G401 (cell line): ENCODE results near the gene GPRC5D. TPM values are rescaled to one million over a fixed set of nuclear protein-coding genes. Genes with fewer than 3 reads are reported as not detected.
A peak's percentile ranks its signal among the peaks of the same experiment; 100 is the strongest.

Source experiments
- DNase-seq: peaks from one replicate; pipeline ENCODE4 v3.0.0-alpha.2; 2015; ENCODE audit warnings: low spot score
- in situ Hi-C: cut with HindIII; loops from 2 replicates; pipeline ENCODE4 v1.10.0; 2016; ENCODE audit warnings: low sequenced_read_pairs, mixed read lengths
- total RNA-seq: library from RNA; depleted of rRNA; stranded (reverse); fragments of >200 nt; shearing (Covaris generic); gene quantifications from 2 replicates; pipeline ENCODE4 v1.2.3, GENCODE V29; 2014; rRNA removed

GPRC5D gene
- not detected in 2 replicates for total RNA-seq

GRCh38 chr12:12952036-12952435, at the start of gene GPRC5D:
GPRC5D (minus strand) TSS chr12:12952170; CDS start chr12:12950384, 1,786 bp downstream.
- in situ Hi-C loops = no loop called here
- no peak for DNase-seq

DNA sequence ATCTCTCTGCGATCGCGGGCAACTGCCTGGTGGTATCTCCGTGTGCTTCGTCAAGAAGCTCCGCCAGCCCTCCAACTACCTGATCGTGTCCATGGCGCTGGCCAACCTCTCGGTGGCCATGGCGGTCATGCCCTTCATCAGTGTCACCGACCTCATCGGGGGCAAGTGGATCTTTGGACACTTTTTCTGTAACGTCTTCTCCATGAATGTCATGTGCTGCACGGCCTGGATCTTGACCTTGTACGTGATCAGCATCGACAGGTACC, 49.7 kb upstream of the GPRC5D start:
- DNase-seq = no peak
- in situ Hi-C loops = no loop called here

DNA sequence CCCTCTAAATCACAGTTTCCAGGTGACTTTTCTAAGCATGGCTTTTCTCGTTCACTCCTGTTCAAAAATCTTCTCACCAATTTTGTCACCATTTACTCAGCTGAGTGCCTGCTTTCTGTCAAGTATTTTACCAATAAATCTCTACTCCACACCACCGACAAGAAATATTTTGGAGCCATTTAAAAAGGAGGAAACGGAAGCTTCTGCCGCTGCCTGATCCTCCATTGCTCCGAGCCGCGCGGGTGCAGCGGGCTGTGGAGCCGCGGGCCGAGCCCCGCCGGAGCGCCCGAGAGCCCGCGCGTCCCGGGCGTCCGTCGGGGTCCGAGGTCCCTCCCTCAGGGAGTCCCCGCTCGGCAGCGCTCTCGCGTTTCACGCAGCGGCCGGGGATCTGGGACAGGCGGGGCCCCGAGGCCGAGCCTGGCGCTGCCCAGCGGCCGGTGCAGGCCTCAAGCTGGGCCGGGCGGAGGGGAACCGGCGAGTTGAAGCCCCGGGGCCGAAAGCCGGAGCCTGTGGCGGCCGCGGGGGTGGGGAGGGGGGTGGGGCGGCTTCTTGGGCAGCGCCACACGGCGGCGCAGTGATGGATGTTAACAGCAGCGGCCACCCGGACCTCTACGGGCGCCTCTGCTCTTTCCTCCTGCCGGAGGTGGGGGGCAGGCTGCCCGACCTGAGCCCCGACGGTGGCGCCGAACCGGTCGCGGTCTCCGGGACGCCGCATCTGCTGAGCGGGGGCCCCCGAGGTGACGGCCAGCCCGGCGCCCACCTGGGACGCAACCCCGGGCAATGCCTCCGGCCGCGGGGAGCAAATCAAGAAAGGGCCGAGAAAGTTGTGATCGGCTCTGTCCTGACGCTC, 49.2 kb upstream of the GPRC5D start:
- peak; percentile 58 for DNase-seq
- in situ Hi-C loops = no loop called here

DNA sequence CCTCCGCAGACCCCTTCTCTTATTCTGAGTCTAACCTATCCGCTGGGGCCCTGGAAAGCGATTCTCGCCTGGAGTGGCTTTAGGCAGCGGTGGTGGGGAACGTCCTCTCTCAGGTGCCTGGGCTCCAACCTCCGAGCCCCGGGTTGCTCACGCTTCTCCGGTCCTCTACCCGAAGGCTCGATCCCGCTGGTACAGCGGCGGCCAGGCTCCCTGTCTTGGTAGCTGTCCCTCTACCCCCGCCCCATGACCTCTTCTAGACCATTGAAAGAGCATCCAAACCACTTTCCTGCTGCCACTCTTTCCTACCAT, 48.6 kb upstream of the GPRC5D start:
- in situ Hi-C loops = no loop called here
- DNase-seq = no peak

- peak; percentile 97 for DNase-seq
- in situ Hi-C loops = no loop called here
These were observed 48.1 kb upstream of the GPRC5D start, which contains the start of gene HEBP1 for GRCh38 chr12:12999959-13000615. HEBP1 (minus strand) TSS chr12:13000265; CDS start chr12:13000114, 151 bp downstream.

DNA sequence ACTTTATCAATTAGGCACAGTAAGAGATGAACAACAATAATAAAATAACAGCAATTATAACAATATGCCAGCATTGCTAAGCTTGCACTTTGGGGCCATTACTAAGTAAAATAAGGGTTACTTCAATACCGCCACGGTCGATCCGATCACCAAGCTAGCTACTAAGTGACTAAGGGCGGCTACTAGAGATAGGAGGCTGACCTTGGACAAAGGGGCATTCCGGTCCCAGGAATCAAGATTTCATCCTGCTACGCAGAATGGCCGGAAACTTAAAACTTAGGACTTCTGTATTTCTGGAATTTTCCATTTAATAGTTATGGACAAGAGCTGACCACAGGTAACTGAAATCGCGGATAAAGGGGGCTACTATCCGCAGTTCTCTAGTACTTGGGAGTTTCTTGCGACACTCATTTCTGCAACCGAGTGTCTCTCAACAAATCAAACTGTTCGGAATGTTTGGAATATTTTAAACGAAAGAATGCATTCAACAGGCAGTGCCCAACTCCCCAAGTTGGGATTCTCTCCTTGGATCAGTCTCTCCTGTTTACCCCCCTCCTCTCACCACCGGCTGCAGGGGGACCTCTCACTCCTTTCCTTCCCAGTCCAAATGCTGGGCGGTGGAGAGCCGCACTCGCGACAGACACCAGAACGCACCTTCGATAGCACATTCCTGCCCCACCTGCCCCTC, 47.4 kb upstream of the GPRC5D start:
- no peak for DNase-seq
- in situ Hi-C loops = no loop called here

- in situ Hi-C loops = no loop called here
- DNase-seq = no peak
These were observed 46.3 kb upstream of the GPRC5D start for GRCh38 chr12:12998248-12998647.

GRCh38 chr12:12997734-12998133, 45.8 kb upstream of the GPRC5D start:
- no peak for DNase-seq
- in situ Hi-C loops = no loop called here

DNA sequence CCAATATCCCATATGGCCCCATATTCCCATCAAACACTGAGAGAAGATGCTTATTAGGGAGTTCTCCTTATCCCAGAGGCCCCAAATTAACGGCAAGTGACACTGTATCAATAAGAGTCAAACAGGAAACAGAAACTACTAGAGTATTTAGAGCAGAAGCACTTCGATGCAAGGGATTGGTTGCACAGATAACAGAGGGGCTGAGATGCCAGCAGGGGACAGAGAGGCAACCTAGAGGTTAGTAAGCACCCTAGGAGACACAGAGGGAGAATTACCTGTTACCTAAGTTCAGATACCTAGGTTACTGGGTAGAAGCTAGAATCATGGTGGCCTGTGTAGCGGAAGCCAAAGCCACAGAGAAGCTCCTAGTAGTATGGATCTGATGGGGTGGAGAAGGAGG, 45.2 kb upstream of the GPRC5D start:
- in situ Hi-C loops = no loop called here
- DNase-seq = no peak

DNA sequence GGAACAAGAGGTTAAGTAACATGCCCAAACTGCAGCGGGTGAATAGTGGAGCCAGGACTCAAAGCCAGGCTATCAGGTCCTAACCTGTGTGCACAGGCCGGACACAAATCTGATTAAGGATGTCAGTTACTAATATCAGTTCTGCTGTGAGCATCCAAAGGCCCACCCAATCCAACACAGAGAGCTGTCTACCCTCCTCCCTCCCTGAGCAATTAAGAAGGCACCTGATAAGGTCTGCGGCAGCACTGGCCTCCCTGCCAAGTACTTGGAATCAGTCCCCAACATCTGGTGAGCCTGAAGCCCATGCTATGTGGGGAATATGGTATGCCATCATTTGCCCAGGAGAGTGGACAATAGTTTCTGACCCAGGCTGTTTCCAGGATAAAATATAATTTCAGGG, 44.2 kb upstream of the GPRC5D start:
- DNase-seq = no peak
- in situ Hi-C loops = no loop called here

GRCh38 chr12:12995088-12995487, 43.1 kb upstream of the GPRC5D start:
- no peak for DNase-seq
- in situ Hi-C loops = no loop called here

GRCh38 chr12:12993367-12993766, 41.4 kb upstream of the GPRC5D start:
- in situ Hi-C loops = no loop called here
- no peak for DNase-seq

DNA sequence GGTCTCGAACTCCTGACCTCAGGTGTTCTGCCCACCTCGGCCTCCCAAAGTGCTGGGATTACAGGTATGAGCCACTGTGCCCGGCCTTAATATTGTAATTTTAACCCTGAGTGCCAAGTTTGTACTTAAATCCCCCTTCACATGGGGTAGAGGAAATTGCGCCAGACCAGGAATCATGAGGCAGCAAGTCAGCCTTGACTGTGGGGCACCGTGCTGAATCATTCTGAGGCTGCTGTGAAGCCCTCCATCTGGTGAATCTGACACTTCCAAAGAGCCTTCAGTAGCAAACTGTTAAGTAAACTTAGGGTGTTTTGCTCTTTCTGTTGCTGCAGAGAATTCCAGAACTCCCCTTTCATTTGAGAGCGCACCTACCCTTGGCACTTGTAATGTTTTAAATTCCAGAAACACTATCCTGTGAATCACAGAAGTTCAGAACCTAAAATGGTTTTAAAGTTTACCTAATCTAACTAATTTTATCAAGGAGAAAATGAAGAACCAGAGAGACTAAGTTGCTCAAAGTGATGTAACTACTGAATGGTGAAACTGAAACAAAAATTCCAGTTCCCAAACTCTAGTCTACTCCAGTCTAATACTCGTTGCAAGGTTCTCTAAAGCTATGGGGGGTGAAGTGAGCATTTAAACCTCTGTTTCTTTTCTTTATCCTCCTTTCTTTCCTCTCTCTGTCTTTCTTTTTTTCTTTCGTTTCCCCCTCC, 40.6 kb upstream of the GPRC5D start:
- in situ Hi-C loops = no loop called here

GRCh38 chr12:12990700-12991468, 38.9 kb upstream of the GPRC5D start:
- DNase-seq = no peak
- in situ Hi-C loops = no loop called here

More for the DNA sequence above, 40.6 kb upstream of the GPRC5D start:
- no peak for DNase-seq

GRCh38 chr12:12987421-12987820, 35.5 kb upstream of the GPRC5D start:
- no peak for DNase-seq
- in situ Hi-C loops = no loop called here

DNA sequence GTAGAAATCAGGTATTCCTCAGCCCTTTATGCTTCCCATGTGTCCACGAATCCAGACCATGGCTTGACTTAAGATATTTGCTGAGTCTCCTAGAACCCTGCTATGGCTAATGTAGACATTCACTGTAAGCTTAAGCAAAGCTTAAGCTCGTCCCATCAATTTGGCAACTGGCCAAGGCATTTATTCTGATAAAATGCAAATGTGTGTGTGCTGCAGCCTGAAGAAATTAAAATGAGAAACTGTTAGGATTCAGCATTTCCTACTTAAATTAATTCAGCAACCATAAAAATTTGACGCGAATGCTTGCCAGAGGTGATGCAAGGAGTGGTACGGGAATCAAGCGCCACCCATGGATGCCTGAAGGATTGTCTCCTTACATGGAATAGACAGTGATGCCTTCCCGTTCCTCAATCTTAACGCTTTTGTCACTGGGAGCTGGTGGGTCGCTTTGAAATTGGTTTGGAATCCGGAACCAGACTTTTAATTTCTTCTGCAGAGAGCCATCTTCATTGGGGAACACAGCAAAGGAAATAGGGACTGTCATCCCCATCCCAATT, 34.9 kb upstream of the GPRC5D start:
- in situ Hi-C loops = no loop called here

GRCh38 chr12:12985817-12986408, 33.9 kb upstream of the GPRC5D start:
- DNase-seq = peak; percentile 50
- in situ Hi-C loops = no loop called here

More for the DNA sequence above, 34.9 kb upstream of the GPRC5D start:
- DNase-seq = no peak

DNA sequence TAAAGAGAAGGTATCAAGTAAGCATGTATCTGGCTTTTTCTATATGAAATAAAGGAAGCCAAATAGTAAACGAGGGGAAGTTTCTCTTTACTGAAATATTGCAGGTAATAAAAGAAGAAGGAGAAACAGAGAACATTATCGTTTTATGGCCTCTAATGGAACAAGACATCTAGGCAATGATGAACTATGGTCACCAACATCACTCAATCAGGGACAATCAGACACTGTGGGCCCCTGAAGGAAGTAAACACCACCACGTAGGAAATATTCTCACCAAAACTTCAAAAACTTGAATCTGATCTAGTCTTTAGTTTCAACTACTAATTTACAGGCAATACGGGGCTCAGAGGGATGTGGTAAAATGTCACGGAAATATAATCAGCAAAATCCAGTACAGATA, 32.2 kb upstream of the GPRC5D start:
- in situ Hi-C loops = no loop called here
- no peak for DNase-seq
